ENCODE measurements around the gene HOXD8.

The HOXD8 gene

DNA sequence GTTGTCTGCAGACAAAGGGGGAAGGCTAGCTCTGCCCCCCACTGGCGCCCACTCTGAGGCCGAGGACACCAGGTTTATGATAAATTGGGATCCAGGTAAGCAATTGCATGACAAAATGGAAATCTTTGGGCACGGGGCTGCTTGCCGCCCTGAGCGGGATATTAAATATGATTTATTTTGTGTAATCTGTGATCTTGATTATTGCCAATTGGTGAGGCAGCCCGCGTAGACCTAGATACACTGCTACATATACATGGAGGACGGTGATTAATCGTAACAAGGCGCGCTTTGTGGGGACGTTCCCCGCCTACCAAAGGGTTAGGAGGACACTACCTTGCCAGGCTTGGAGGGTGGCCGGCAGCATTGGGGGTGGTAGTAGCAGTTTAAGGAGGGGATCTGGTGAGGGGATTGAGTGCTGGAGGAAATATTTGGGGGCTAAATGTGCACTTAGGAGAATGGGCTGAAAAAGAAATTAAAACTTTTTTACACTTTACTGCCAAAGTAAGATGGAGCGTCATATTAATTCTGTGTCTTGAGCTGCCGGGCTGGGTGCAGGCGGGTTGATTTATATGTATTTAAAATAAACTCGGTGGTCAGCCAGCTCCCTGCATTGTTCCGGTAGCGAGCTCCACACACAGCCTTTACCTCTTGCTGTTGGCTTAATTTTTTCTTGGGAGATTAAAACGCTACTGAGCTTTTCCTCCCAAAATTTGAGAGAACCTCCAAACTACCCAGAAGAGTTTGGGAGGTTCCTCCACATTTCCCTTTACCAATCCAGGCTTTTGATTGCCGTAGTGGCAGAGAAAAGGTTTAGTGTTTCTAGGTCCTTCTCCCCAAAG, 31.7 kb downstream of the HOXD8 start:
- DNase-seq: no peak

DNA sequence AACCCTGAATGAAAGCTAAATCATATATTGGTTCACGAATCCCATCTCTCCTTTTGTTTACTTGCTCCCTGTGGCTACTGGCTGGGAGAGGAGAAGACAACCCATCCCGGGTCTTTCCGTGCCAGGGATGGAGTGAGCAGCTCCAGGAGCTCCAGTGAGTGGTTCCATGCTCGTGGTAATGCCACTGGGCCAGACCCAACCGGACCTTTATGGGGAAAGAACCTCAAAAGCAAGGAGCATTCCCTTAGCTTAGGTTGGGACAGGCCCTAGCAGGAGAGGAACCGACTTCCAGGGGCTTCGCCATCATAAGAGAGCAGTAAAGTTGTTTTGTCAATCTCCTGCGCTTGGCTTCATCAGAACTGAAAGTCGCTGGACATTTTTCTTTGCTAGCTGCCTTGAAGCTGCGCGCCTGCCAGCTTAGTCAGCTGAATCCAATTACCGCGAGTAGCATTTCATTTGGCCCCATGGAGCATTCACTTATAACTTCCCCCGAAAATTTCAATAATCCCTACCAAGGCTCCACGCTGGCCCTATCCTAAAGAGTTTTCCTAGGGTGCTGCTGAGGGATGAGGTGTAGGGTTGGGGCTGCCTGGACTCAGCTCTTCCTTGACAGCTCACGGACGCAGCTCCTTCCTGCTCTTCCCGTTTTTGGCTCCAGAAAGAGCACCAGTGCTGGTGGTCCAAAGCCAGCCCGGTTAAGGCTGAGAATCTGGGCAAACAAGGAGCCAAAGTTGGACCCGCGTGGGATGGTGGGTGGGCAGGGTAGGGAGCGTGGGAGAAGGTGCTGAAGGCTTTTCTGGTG, 32.5 kb downstream of the HOXD8 start:
- DNase-seq: no peak

DNA sequence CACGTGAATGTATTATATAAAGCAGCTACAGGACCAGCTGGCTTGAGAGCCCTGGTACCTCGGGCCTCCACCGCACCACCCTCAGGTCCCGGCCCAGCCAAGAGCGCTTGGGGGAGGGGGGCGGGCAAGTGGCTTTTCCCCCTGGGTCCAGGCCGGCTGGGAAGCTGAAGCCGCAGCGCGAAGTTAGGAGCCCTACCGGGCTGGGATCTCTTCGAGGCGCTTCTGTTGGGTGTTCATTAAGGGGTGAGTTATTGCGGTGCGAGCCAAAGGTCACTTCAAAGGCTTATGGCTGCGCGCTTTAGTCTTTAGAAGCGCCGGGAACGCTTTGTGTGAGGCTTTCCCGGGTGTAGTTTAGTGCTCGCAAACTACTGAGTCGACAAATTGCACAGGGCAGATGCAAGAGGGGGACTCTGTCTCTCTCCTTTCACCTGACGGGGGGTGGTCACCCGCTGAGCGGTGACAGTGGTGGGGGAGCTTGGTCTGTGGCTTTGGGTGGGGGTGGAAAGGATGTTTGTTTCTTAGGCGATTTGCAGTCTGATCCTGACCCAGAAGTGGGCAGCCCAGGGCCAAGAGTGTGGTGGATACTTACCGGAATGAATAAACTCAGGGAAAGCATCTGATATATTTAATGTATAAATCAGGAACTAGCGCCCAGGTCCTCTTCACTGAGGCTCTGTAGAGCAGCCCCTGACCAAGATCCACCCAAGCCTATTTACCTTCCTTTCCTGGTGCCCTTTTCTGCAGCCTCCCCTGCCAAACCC, 33.6 kb downstream of the HOXD8 start:
- DNase-seq: no peak

- DNase-seq: no peak
Measured at GRCh38 chr2:176163672-176164056, 34.2 kb downstream of the HOXD8 start.

GRCh38 chr2:176164201-176164600, 34.7 kb downstream of the HOXD8 start:
- no peak for DNase-seq

- no peak for DNase-seq
Measured at GRCh38 chr2:176164611-176165369, 35.3 kb downstream of the HOXD8 start.

DNA sequence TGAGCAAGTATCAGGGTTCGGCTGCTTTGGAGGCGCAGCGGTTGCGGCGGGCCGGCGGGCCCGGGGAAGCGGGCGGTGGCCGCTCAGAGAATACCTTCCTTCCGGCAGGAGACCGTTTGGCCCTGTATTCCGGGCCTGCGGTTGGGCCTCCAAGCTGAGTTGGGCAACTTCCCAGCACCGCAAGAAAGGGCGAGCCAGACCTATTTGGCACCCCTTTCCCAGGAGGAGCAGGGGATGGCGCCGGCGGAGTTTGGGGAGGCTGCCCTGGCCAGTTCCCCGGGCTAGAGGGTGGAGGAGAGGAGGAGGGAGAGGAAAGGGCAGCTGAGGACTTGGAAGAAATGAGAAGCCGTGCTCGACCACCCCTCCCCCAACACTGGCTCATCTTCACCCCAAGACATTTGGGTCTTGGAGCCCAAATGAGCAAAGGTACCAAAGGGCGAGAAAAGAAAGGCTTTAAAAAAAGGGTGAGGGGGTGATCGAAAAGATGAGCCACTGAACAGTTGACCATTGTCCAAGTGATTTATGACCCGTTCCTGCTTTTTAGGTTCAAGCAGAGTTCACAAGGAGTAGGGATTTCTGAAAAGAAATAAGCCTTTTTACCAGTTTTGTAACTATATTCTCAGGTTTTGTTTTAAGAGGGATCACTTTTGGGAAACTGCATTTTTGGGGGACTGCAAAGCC, 36.0 kb downstream of the HOXD8 start:
- no peak for DNase-seq

- no peak for DNase-seq
Measured at GRCh38 chr2:176166272-176166671, 36.8 kb downstream of the HOXD8 start.

DNA sequence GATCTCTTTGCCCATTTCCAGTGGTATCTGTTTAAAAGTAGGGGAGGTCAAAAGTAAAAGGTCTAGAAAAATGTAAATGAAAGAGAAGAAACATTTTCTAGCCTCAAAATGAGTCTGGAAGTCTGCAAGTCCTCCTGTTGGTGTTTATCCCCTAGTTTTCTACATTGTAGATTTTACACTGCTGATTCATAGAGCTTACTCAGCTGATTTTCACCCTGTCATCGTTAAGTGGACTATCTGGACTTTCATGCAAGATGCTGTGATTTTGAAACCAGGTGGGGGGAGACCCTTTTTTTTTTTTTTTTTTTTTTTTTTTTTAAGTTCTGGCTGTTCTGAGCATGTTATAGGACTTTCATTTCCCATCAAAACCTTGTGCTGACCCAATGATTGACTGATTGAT, 37.9 kb downstream of the HOXD8 start:
- DNase-seq: no peak

GRCh38 chr2:176169181-176169580, 39.7 kb downstream of the HOXD8 start:
- DNase-seq: no peak

- DNase-seq: no peak
Measured at GRCh38 chr2:176169711-176170110, 40.2 kb downstream of the HOXD8 start.

GRCh38 chr2:176170602-176171305, 41.2 kb downstream of the HOXD8 start:
- DNase-seq: no peak

GRCh38 chr2:176171351-176172006, 42.0 kb downstream of the HOXD8 start:
- DNase-seq: no peak

DNA sequence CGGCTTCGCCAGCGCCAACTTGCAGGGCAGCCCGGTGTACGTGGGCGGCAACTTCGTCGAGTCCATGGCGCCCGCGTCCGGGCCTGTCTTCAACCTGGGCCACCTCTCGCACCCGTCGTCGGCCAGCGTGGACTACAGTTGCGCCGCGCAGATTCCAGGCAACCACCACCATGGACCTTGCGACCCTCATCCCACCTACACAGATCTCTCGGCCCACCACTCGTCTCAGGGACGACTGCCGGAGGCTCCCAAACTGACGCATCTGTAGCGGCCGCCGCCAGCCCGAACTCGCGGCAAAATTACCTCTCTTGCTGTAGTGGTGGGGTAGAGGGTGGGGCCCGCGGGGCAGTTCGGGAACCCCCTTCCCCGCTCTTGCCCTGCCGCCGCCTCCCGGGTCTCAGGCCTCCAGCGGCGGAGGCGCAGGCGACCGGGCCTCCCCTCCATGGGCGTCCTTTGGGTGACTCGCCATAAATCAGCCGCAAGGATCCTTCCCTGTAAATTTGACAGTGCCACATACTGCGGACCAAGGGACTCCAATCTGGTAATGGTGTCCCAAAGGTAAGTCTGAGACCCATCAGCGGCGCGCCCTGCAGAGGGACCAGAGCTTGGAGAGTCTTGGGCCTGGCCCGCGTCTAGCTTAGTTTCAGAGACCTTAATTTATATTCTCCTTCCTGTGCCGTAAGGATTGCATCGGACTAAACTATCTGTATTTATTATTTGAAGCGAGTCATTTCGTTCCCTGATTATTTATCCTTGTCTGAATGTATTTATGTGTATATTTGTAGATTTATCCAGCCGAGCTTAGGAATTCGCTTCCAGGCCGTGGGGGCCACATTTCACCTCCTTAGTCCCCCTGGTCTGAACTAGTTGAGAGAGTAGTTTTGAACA, 42.7 kb downstream of the HOXD8 start:
- no peak for DNase-seq

- DNase-seq: no peak
Measured at GRCh38 chr2:176172895-176173566, 43.5 kb downstream of the HOXD8 start.

- DNase-seq: no peak
Measured at GRCh38 chr2:176173567-176174381, 44.3 kb downstream of the HOXD8 start.

GRCh38 chr2:176174382-176174823, 44.9 kb downstream of the HOXD8 start:
- no peak for DNase-seq

All from NCI-H2171 treated with DMSO at 0.1 percent for 48 hours (cell line).